ENCODE measurements around the gene CTAGE9. TPM values are rescaled to one million over a fixed set of nuclear protein-coding genes. Genes with fewer than 3 reads are reported as not detected.

The CTAGE9 gene
- total RNA-seq, 1 experiment from 2014 or later, result 0.15 TPM

DNA sequence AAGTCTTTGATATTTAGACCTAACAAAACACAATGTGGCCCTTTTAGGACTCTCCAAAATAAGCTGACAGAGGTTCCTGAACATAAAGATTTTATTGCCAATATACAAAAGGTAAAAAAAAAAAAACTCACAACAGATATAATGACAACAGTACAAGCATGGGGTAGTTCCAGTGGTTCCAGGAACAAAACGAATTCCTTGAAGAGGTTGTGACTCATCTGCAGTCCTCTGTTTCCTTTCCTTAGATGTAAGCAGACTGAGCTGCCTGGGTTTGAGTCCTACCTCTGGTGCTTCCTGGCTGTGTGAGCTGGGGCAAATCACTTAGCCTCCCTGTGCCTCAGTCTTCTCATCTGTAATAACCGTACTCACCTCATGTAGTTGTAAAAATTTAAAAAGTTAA lies 13.3 kb upstream of the CTAGE9 start:
- in situ Hi-C loops (cut with HindIII; ENCODE audit: low pct_unique_long_range_greater_than_20kb, low sequenced_read_pairs), result no loop called here
- H3K9me3 ChIP-seq (ENCODE audit: control insufficient read depth, insufficient read depth, low read depth, low read length), result no peaks in the 10 kb centered on the region
- TF ChIP-seq POLR2AphosphoS5 (IDR thresholded peaks at IDR 0.05; ENCODE audit: low read depth, low read length) (no peak), REST (IDR thresholded peaks at IDR 0.05; ENCODE audit: insufficient read depth in 1 of 2, low read depth in 2 of 2, low read length in 1 of 2) (no peak), TCF7L2 (IDR thresholded peaks at IDR 0.05; ENCODE audit: low read depth, low read length) (no peak), SIN3A (IDR thresholded peaks at IDR 0.05; ENCODE audit: borderline replicate concordance, insufficient read depth, low read depth, low read length) (no peak)
- TF ChIP-seq, protein P1, sequence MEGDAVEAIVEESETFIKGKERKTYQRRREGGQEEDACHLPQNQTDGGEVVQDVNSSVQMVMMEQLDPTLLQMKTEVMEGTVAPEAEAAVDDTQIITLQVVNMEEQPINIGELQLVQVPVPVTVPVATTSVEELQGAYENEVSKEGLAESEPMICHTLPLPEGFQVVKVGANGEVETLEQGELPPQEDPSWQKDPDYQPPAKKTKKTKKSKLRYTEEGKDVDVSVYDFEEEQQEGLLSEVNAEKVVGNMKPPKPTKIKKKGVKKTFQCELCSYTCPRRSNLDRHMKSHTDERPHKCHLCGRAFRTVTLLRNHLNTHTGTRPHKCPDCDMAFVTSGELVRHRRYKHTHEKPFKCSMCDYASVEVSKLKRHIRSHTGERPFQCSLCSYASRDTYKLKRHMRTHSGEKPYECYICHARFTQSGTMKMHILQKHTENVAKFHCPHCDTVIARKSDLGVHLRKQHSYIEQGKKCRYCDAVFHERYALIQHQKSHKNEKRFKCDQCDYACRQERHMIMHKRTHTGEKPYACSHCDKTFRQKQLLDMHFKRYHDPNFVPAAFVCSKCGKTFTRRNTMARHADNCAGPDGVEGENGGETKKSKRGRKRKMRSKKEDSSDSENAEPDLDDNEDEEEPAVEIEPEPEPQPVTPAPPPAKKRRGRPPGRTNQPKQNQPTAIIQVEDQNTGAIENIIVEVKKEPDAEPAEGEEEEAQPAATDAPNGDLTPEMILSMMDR (IDR thresholded peaks at IDR 0.05), result no peak
- ChIA-PET CTCF (no interaction called here), POLR2A (no interaction called here)
- intact Hi-C loops (cut with micrococcal nuclease; ENCODE audit: unreplicated experiment), result no loop called here
- no peak overlapping the region for H3K4me3 ChIP-seq (ENCODE audit: low read depth in 2 of 2, low read length in 2 of 2)
- DNase-seq (ENCODE audit: low read depth, low spot score) (no peak), ATAC-seq (no peak)
- no TSS peak for BruUV-seq (replicated peaks)
- no peaks in the 10 kb centered on the region for H3K36me3 ChIP-seq (ENCODE audit: control insufficient read depth, insufficient read depth, low read length)
- H3K27me3 ChIP-seq (ENCODE audit: control insufficient read depth, insufficient read depth, low read length), result no peaks in the 10 kb centered on the region
- no peak overlapping the region for H3K27ac ChIP-seq (ENCODE audit: low read length)
- no peaks in the 10 kb centered on the region for H3K4me1 ChIP-seq (ENCODE audit: control insufficient read depth, insufficient read depth, low read length)

DNA sequence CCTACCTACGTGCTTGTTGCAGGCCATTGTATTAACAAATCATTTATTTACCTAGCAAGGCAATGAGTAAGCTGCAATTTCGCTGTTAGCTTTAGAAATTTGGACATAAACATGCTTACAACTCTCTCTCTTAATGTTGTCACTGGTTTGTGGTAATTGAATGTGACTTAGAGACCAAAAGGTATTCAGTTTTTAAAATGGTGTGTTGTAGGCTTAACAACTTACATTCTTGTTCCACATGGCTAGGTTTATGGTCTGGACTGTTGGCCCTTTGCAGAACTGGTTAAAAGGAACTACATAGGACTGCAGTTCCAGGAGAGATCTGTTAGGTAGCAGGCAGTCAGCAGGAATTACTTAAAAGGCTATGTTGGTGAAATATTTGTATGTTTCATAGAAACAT lies 10.3 kb upstream of the CTAGE9 start:
- ChIA-PET POLR2A (no interaction called here), CTCF (interaction anchor here (0.6 kb wide), 1 partner anchor 26 kb away, joined by 6 read pairs; no protein-coding TSS in a partner anchor)
- Histone ChIP-seq H3K27ac (ENCODE audit: low read length) (no peak overlapping the region), H3K27me3 (ENCODE audit: control insufficient read depth, insufficient read depth, low read length) (no peaks in the 10 kb centered on the region), H3K4me1 (ENCODE audit: control insufficient read depth, insufficient read depth, low read length) (no peaks in the 10 kb centered on the region), H3K4me3 (ENCODE audit: low read depth in 2 of 2, low read length in 2 of 2) (no peak overlapping the region), H3K9me3 (ENCODE audit: control insufficient read depth, insufficient read depth, low read depth, low read length) (no peaks in the 10 kb centered on the region), H3K36me3 (ENCODE audit: control insufficient read depth, insufficient read depth, low read length) (no peaks in the 10 kb centered on the region)
- in situ Hi-C loops (cut with HindIII; ENCODE audit: low pct_unique_long_range_greater_than_20kb, low sequenced_read_pairs), result no loop called here
- TF ChIP-seq SIN3A (IDR thresholded peaks at IDR 0.05; ENCODE audit: borderline replicate concordance, insufficient read depth, low read depth, low read length), result no peak
- TF ChIP-seq REST (IDR thresholded peaks at IDR 0.05; ENCODE audit: insufficient read depth in 1 of 2, low read depth in 2 of 2, low read length in 1 of 2), result no peak
- TF ChIP-seq POLR2AphosphoS5 (IDR thresholded peaks at IDR 0.05; ENCODE audit: low read depth, low read length), result no peak
- TF ChIP-seq TCF7L2 (IDR thresholded peaks at IDR 0.05; ENCODE audit: low read depth, low read length), result no peak
- TF ChIP-seq, protein P1 (IDR thresholded peaks at IDR 0.05), result no peak
- intact Hi-C loops (cut with micrococcal nuclease; ENCODE audit: unreplicated experiment), result no loop called here
- DNase-seq (ENCODE audit: low read depth, low spot score) (no peak), ATAC-seq (no peak)
- BruUV-seq (replicated peaks), result no TSS peak
